ENCODE data around the gene NTSR1.

DNA sequence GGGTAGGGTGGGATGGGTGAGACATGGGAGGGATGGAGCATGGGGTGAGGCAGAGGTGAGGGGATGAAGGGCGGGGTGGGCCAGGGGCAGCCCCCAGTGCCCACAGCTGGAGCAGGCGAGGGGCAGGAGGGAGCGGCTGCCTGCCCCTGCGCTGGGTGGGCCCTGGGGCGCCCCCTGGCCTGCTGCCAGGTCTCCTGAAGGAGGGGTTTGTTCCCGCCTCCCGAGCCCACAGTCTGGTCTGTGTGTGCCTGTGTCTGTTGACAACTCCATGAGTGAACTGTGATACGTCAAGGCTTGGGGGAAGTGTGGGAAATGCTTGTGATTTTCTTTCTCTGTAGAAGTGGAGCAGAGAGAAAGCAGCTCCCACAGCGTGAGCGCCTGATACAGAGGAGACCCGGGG lies 76.8 kb downstream of the NTSR1 start:
- TF ChIP-seq, protein P1, sequence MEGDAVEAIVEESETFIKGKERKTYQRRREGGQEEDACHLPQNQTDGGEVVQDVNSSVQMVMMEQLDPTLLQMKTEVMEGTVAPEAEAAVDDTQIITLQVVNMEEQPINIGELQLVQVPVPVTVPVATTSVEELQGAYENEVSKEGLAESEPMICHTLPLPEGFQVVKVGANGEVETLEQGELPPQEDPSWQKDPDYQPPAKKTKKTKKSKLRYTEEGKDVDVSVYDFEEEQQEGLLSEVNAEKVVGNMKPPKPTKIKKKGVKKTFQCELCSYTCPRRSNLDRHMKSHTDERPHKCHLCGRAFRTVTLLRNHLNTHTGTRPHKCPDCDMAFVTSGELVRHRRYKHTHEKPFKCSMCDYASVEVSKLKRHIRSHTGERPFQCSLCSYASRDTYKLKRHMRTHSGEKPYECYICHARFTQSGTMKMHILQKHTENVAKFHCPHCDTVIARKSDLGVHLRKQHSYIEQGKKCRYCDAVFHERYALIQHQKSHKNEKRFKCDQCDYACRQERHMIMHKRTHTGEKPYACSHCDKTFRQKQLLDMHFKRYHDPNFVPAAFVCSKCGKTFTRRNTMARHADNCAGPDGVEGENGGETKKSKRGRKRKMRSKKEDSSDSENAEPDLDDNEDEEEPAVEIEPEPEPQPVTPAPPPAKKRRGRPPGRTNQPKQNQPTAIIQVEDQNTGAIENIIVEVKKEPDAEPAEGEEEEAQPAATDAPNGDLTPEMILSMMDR (IDR thresholded peaks at IDR 0.05), result no peak
- TF ChIP-seq EP300 (IDR thresholded peaks at IDR 0.05; ENCODE audit: low read depth) (no peak), POLR2A (IDR thresholded peaks at IDR 0.05) (no peak)
